PC-9 (cell line): ENCODE measurements around the gene TLR2. TPM values are rescaled to one million over a fixed set of nuclear protein-coding genes. Genes with fewer than 3 reads are reported as not detected.

Source experiments
- BruUV-seq: library from RNA; stranded (reverse); fragments of 400-500 nt; replicated peaks from 2 replicates; lab custom pipeline; 2021; lab: Mats Ljungman, UMichigan
- CTCF ChIA-PET: fragments of 300-600 bp; sonication (Branson Sonifier 250); formaldehyde crosslinking; loops from one replicate; lab custom pipeline; 2022; ENCODE audit warnings: antibody characterized with exemption; lab: Charles Lee
- POLR2A ChIA-PET: fragments of 300-600 bp; sonication (Branson Sonifier 250); formaldehyde crosslinking; loops from one replicate; lab custom pipeline; 2022; ENCODE audit warnings: antibody characterized with exemption; ENCODE audit not compliant: unreplicated experiment; lab: Charles Lee
- DNase-seq, 2 experiments: peaks; one replicate each; pipeline versions ENCODE4 v3.0.0 to v3.0.0-alpha.2; 2015 to 2022; ENCODE audit warnings: mixed read lengths in 1 of 2
- H2AFZ ChIP-seq: fragments of 200-600 bp; sonication (generic); 2 replicates; pipeline ENCODE4 v1.8.1; 2017; ENCODE audit warnings: antibody characterized with exemption
- H3F3A ChIP-seq: fragments of 200-600 bp; sonication (generic); 2 replicates; pipeline ENCODE4 v1.8.1; 2017; ENCODE audit warnings: antibody characterized with exemption, mild to moderate bottlenecking, low read depth; ENCODE audit not compliant: insufficient read depth
- H3K27ac ChIP-seq: fragments of 200-600 bp; sonication (generic); 2 replicates; pipeline ENCODE4 v1.6.1; 2016; ENCODE audit warnings: mixed run types
- H3K27me3 ChIP-seq: fragments of 200-600 bp; sonication (generic); 2 replicates; pipeline ENCODE4 v1.6.1; 2016; ENCODE audit warnings: low read depth, mixed run types; ENCODE audit not compliant: insufficient read depth
- H3K36me3 ChIP-seq: fragments of 200-600 bp; sonication (generic); 2 replicates; pipeline ENCODE4 v1.6.1; 2016; ENCODE audit warnings: low read depth, mixed run types
- H3K4me1 ChIP-seq: fragments of 200-600 bp; sonication (generic); replicated peaks from 2 replicates; pipeline ENCODE4 v1.6.1; 2016; ENCODE audit warnings: mixed run types; ENCODE audit not compliant: insufficient read depth
- H3K4me2 ChIP-seq: fragments of 200-600 bp; sonication (generic); 2 replicates; pipeline ENCODE4 v1.6.1; 2017; ENCODE audit warnings: mixed run types
- H3K4me3 ChIP-seq: fragments of 200-600 bp; sonication (generic); 2 replicates; pipeline ENCODE4 v1.6.1; 2016; ENCODE audit warnings: mixed run types
- H3K79me2 ChIP-seq: fragments of 200-600 bp; sonication (generic); 2 replicates; pipeline ENCODE4 v1.6.1; 2017; ENCODE audit warnings: low read depth, mixed run types
- H3K9me2 ChIP-seq: fragments of 200-600 bp; sonication (generic); 2 replicates; pipeline ENCODE4 v1.8.1; 2017; ENCODE audit warnings: mild to moderate bottlenecking; ENCODE audit not compliant: insufficient read depth
- H3K9me3 ChIP-seq: fragments of 200-600 bp; sonication (generic); 2 replicates; pipeline ENCODE4 v1.8.1; 2016; ENCODE audit warnings: low read depth; ENCODE audit not compliant: insufficient read depth
- H4K20me1 ChIP-seq: fragments of 200-600 bp; sonication (generic); 2 replicates; pipeline ENCODE4 v1.8.1; 2017; ENCODE audit not compliant: insufficient read depth
- CTCF ChIP-seq: fragments of 200-600 bp; sonication (generic); conservative IDR thresholded peaks from 2 replicates; pipeline ENCODE4 v1.6.1; 2017; ENCODE audit warnings: mixed run types, antibody characterized with exemption, mild to moderate bottlenecking, moderate library complexity
- EZH2 ChIP-seq: fragments of 200-600 bp; sonication (generic); IDR thresholded peaks from 2 replicates; pipeline ENCODE4 v1.8.0; 2017; ENCODE audit warnings: antibody characterized with exemption, low read depth
- intact Hi-C: fragments of 100-400 bp; cut with micrococcal nuclease; formaldehyde crosslinking; loops from one replicate; pipeline ENCODE4 v1.10.0; 2022; ENCODE audit not compliant: unreplicated experiment
- total RNA-seq: library from RNA; stranded (reverse); gene quantifications from 2 replicates; pipeline ENCODE4 v1.2.3, GENCODE V29; 2021

TLR2 gene
- total RNA-seq, 1 experiment from 2014 or later: 1.1 TPM

GRCh38 chr4:153704522-153704921 lies 20.4 kb downstream of the TLR2 start:
- ChIA-PET CTCF (no interaction called here), POLR2A (no interaction called here)
- H3K27ac ChIP-seq: no peak overlapping the region
- no peaks in the 10 kb centered on the region for H3K36me3 ChIP-seq
- BruUV-seq: no TSS peak
- no peaks in the 10 kb centered on the region for H3K4me1 ChIP-seq
- no peaks in the 10 kb centered on the region for H3F3A ChIP-seq
- H3K27me3 ChIP-seq: no peaks in the 10 kb centered on the region
- TF ChIP-seq EZH2: no peak
- TF ChIP-seq CTCF: no peak
- no peak overlapping the region for H3K4me3 ChIP-seq
- no peaks in the 10 kb centered on the region for H3K9me2 ChIP-seq
- DNase-seq: no peak
- no peak overlapping the region for H2AFZ ChIP-seq
- intact Hi-C loops: no loop called here
- H3K79me2 ChIP-seq: no peaks in the 10 kb centered on the region
- H3K9me3 ChIP-seq: no peaks in the 10 kb centered on the region
- no peaks in the 10 kb centered on the region for H4K20me1 ChIP-seq
- no peak overlapping the region for H3K4me2 ChIP-seq

- intact Hi-C loops: no loop called here
- H4K20me1 ChIP-seq: no peaks in the 10 kb centered on the region
- H3K79me2 ChIP-seq: no peaks in the 10 kb centered on the region
- H3K27ac ChIP-seq: no peak overlapping the region
- no peaks in the 10 kb centered on the region for H3K9me2 ChIP-seq
- no peaks in the 10 kb centered on the region for H3K36me3 ChIP-seq
- no peak overlapping the region for H3K4me3 ChIP-seq
- no peak for TF ChIP-seq CTCF
- TF ChIP-seq EZH2: no peak
- no peaks in the 10 kb centered on the region for H3K4me1 ChIP-seq
- no peaks in the 10 kb centered on the region for H3K27me3 ChIP-seq
- no peak for DNase-seq
- no TSS peak for BruUV-seq
- ChIA-PET POLR2A (no interaction called here), CTCF (no interaction called here)
- no peaks in the 10 kb centered on the region for H3K9me3 ChIP-seq
- H3F3A ChIP-seq: no peaks in the 10 kb centered on the region
- no peak overlapping the region for H3K4me2 ChIP-seq
- no peak overlapping the region for H2AFZ ChIP-seq
These were observed 21.8 kb downstream of the TLR2 start for GRCh38 chr4:153705743-153706468.

GRCh38 chr4:153706519-153706918 lies 22.4 kb downstream of the TLR2 start:
- TF ChIP-seq CTCF (no peak), EZH2 (no peak)
- H3F3A ChIP-seq: no peaks in the 10 kb centered on the region
- H3K9me3 ChIP-seq: no peaks in the 10 kb centered on the region
- H3K4me2 ChIP-seq: no peak overlapping the region
- no peaks in the 10 kb centered on the region for H3K4me1 ChIP-seq
- no peaks in the 10 kb centered on the region for H3K36me3 ChIP-seq
- H3K79me2 ChIP-seq: no peaks in the 10 kb centered on the region
- no peaks in the 10 kb centered on the region for H3K27me3 ChIP-seq
- H4K20me1 ChIP-seq: no peaks in the 10 kb centered on the region
- no peak overlapping the region for H3K4me3 ChIP-seq
- H2AFZ ChIP-seq: no peak overlapping the region
- H3K9me2 ChIP-seq: no peaks in the 10 kb centered on the region
- POLR2A ChIA-PET: no interaction called here
- CTCF ChIA-PET: no interaction called here
- BruUV-seq: no TSS peak
- no peak overlapping the region for H3K27ac ChIP-seq
- intact Hi-C loops: no loop called here
- DNase-seq: no peak
